HepG2 (cell line): ENCODE data around the gene TMEM229B. TPM values are rescaled to one million over a fixed set of nuclear protein-coding genes. Genes with fewer than 3 reads are reported as not detected.

ENCODE experiments used
- ATAC-seq: fragments of 200-7000 bp; cut with Tn5 transposase; 3 replicates; pipeline ENCODE4 v1.9.1; 2020; ENCODE audit warnings: mild to moderate bottlenecking, moderate library complexity
- BruUV-seq: library from RNA; stranded (reverse); fragments of 400-500 nt; replicated peaks from 2 replicates; lab custom pipeline; 2021; lab: Mats Ljungman, UMichigan
- CTCF ChIA-PET: fragments of 300-600 bp; formaldehyde crosslinking; extraction: SDS; loops from one replicate; lab custom pipeline; 2021; ENCODE audit warnings: low total read pairs, inconsistent platforms, low intra/inter-chr PET ratio; lab: Yijun Ruan, JAX
- POLR2A ChIA-PET: fragments of 350-600 bp; sonication (Branson Sonifier 250); formaldehyde crosslinking; loops from one replicate; lab custom pipeline; 2020; ENCODE audit warnings: antibody characterized with exemption, inconsistent platforms; lab: Yijun Ruan, JAX
- DNase-seq: peaks from one replicate; pipeline ENCODE4 v3.0.0-alpha.2; 2015; ENCODE audit warnings: low spot score
- FAIRE-seq: peaks from 3 replicates; lab custom pipeline; 2011; peaks lifted over from hg19 to GRCh38; lab: Jason Lieb, UNC
- H2AFZ ChIP-seq: one replicate; pipeline ENCODE4 v1.6.1; 2011; ENCODE audit warnings: low read length, inconsistent platforms
- H3K27ac ChIP-seq: fragments of 300-600 bp; 3 replicates; pipeline ENCODE4 v1.8.0; 2011; ENCODE audit warnings: mixed run types, mild to moderate bottlenecking, mixed read lengths, low read length, inconsistent platforms; ENCODE audit not compliant: insufficient read depth; ENCODE audit errors: extremely low read length
- H3K27me3 ChIP-seq, 2 experiments: fragments of 200-600 bp in 1 of 2; 2 replicates in 1 of 2; 3 replicates in 1 of 2; pipeline versions ENCODE4 v1.6.0 to v1.8.0; 2011; ENCODE audit warnings: low read length in 2 of 2, mild to moderate bottlenecking in 2 of 2, moderate library complexity in 2 of 2, inconsistent platforms in 1 of 2; ENCODE audit not compliant: insufficient read depth in 2 of 2, control insufficient read depth in 1 of 2
- H3K36me3 ChIP-seq, 2 experiments: fragments of 200-600 bp in 1 of 2; replicated peaks in 1 of 2; 2 replicates in 1 of 2; 3 replicates in 1 of 2; pipeline versions ENCODE4 v1.5.1 to v1.8.0; 2011; ENCODE audit warnings: low read length in 2 of 2, inconsistent platforms in 1 of 2; ENCODE audit not compliant: insufficient read depth in 2 of 2, control insufficient read depth in 1 of 2
- H3K4me1 ChIP-seq: 2 replicates; pipeline ENCODE4 v1.5.1; 2012; ENCODE audit warnings: low read length, inconsistent platforms; ENCODE audit not compliant: insufficient read depth
- H3K4me2 ChIP-seq: 2 replicates; pipeline ENCODE4 v1.6.0; 2011; ENCODE audit warnings: low read depth, low read length, inconsistent platforms
- H3K4me3 ChIP-seq, 3 experiments: fragments of 200-600 bp in 1 of 3; sonication (generic), shearing (Covaris generic) in 1 of 3; replicated peaks in 1 of 3; 2 replicates each; pipeline ENCODE4 v1.5.1; 2011 to 2016; ENCODE audit warnings: low read length in 3 of 3, inconsistent platforms in 2 of 3, low read depth in 2 of 3, mild to moderate bottlenecking in 2 of 3, control low read depth in 1 of 3, mixed read lengths in 1 of 3; ENCODE audit not compliant: insufficient read depth in 1 of 3
- H3K79me2 ChIP-seq: one replicate; pipeline ENCODE4 v1.6.1; 2011; ENCODE audit warnings: low read length, inconsistent platforms; ENCODE audit not compliant: insufficient read depth
- H3K9ac ChIP-seq: 2 replicates; pipeline ENCODE4 v1.6.0; 2011; ENCODE audit warnings: mild to moderate bottlenecking, low read depth, low read length, inconsistent platforms; ENCODE audit not compliant: insufficient read depth
- H3K9me3 ChIP-seq: 2 replicates; pipeline ENCODE4 v1.5.1; 2012; ENCODE audit warnings: mild to moderate bottlenecking, low read length
- H4K20me1 ChIP-seq: 2 replicates; pipeline ENCODE4 v1.6.0; 2011; ENCODE audit warnings: inconsistent platforms, mild to moderate bottlenecking, low read length, moderate library complexity; ENCODE audit not compliant: insufficient read depth
- AKAP8 ChIP-seq: sonication (generic); formaldehyde crosslinking; IDR thresholded peaks from 2 replicates; pipeline ENCODE4 v1.5.1; 2020; ENCODE audit warnings: mild to moderate bottlenecking, missing genetic modification reagents
- CEBPB ChIP-seq: IDR thresholded peaks from 2 replicates; pipeline ENCODE4 v1.6.1; 2011; ENCODE audit warnings: low read depth, low read length, improper control_type of control experiment, borderline replicate concordance
- ERF ChIP-seq: IDR thresholded peaks from 2 replicates; pipeline ENCODE4 v1.6.1; 2018; ENCODE audit warnings: missing biosample characterization, missing genetic modification reagents
- PHF21A ChIP-seq: sonication (generic); formaldehyde crosslinking; IDR thresholded peaks from 2 replicates; pipeline ENCODE4 v1.5.0; 2020; ENCODE audit warnings: mild to moderate bottlenecking, missing genetic modification reagents
- TBX2 ChIP-seq: sonication (generic); formaldehyde crosslinking; IDR thresholded peaks from 2 replicates; pipeline ENCODE4 v1.5.0; 2020; ENCODE audit warnings: missing genetic modification reagents, mild to moderate bottlenecking, borderline replicate concordance
- TOPORS ChIP-seq: sonication (generic); formaldehyde crosslinking; IDR thresholded peaks from 2 replicates; pipeline ENCODE4 v1.8.0; 2023; ENCODE audit warnings: mild to moderate bottlenecking, missing genetic modification reagents
- ZEB1 ChIP-seq: IDR thresholded peaks from 2 replicates; pipeline ENCODE4 v1.6.1; 2012; ENCODE audit warnings: mild to moderate bottlenecking, low read depth, inconsistent platforms; ENCODE audit not compliant: insufficient replicate concordance
- ZNF326 ChIP-seq: sonication (generic); formaldehyde crosslinking; IDR thresholded peaks from 2 replicates; pipeline ENCODE4 v1.4.0; 2020; ENCODE audit warnings: missing genetic modification reagents, borderline replicate concordance
- WGBS: methylation state at CpG from one replicate; pipeline ENCODE4 v1.1.6; 2017; ENCODE audit warnings: low lambda C conversion rate; 5-methylcytosine and 5-hydroxymethylcytosine counted together
- in situ Hi-C: cut with HindIII; loops from 2 replicates; pipeline ENCODE4 v1.10.0; 2017; ENCODE audit warnings: low pct_unique_long_range_greater_than_20kb; ENCODE audit not compliant: extremely low pct_ligation_motif_present
- intact Hi-C: fragments of 100-400 bp; cut with micrococcal nuclease; formaldehyde crosslinking; loops from one replicate; pipeline ENCODE4 v1.10.0; 2022; ENCODE audit not compliant: unreplicated experiment
- polyA plus RNA-seq, 8 experiments: library from polyadenylated mRNA; depleted of rRNA in 3 of 8; stranded (reverse) in 7 of 8; unstranded in 1 of 8; fragments of >200 nt; fragmentation: Illumina TruSeq in 4 of 8; extraction: Trizol in 4 of 8; gene quantifications; 2 replicates each; pipeline versions ENCODE4 v1.2.1 to v1.2.3, GENCODE V29; 2011 to 2016; ENCODE audit warnings: low read depth in 4 of 8, missing spikeins in 1 of 8, mixed read lengths in 1 of 8; ENCODE audit not compliant: insufficient read depth in 1 of 8
- total RNA-seq, 5 experiments: library from RNA; depleted of rRNA; stranded (reverse); fragments of >200 nt; fragmentation: Illumina TruSeq; extraction: Trizol; gene quantifications; 2 replicates each; pipeline ENCODE4 v1.2.3, GENCODE V29; 2016; ENCODE audit warnings: low read depth in 1 of 5
- TF ChIP-seq, protein P1 (sequence below), 2 experiments: sonication (generic) in 1 of 2; formaldehyde crosslinking in 1 of 2; IDR thresholded peaks; 2 replicates each; pipeline versions ENCODE4 v1.6.1 to v1.9.0; 2014 to 2022; ENCODE audit warnings: antibody characterized with exemption in 1 of 2, borderline replicate concordance in 1 of 2, inconsistent platforms in 1 of 2, low read depth in 1 of 2, missing genetic modification reagents in 1 of 2
- TF ChIP-seq, protein P2 (sequence below): sonication (generic); formaldehyde crosslinking; IDR thresholded peaks from 2 replicates; pipeline ENCODE4 v1.5.0; 2020; ENCODE audit warnings: mild to moderate bottlenecking, missing genetic modification reagents
- TF ChIP-seq, protein P3 (sequence below): sonication (generic); formaldehyde crosslinking; IDR thresholded peaks from 2 replicates; pipeline ENCODE4; 2020; ENCODE audit warnings: missing genetic modification reagents, mild to moderate bottlenecking, borderline replicate concordance
- TF ChIP-seq, protein P4 (sequence below): sonication (generic); formaldehyde crosslinking; IDR thresholded peaks from 2 replicates; pipeline ENCODE4 v1.8.0; 2022; ENCODE audit warnings: missing genetic modification reagents, mild to moderate bottlenecking, inconsistent platforms, borderline replicate concordance

Gene TMEM229B
- total and polyA plus RNA-seq, 2 of the 13 experiments (the other 11 are each of a cell fraction or from before 2014, with no cell fraction given) = 0.69 to 1.1 TPM

DNA sequence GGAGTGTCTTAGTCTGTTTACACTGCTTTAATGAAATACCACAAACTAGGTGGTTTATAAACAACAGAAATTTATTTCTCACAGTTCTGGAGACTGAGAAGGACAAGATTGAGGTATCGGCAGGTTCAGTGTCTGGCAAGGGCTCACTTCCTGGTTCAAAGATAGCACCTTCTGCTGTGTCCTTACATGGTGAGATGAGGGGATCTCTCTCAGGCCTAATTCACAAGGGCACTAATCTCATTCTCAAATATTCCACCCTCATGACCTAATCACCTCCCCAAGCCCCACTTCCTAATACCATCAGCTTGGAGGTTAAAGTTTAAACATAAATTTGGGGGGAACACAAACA, 41.5 kb downstream of the TMEM229B start:
- DNase-seq = no peak
- TF ChIP-seq ERF (CRISPR knock-in tag) (no peak), TOPORS (CRISPR knock-in tag) (no peak), CEBPB (no peak), PHF21A (CRISPR knock-in tag) (no peak), ZEB1 (no peak), AKAP8 (CRISPR knock-in tag) (no peak), ZNF326 (CRISPR knock-in tag) (no peak), TBX2 (CRISPR knock-in tag) (no peak)
- TF ChIP-seq, protein P1, sequence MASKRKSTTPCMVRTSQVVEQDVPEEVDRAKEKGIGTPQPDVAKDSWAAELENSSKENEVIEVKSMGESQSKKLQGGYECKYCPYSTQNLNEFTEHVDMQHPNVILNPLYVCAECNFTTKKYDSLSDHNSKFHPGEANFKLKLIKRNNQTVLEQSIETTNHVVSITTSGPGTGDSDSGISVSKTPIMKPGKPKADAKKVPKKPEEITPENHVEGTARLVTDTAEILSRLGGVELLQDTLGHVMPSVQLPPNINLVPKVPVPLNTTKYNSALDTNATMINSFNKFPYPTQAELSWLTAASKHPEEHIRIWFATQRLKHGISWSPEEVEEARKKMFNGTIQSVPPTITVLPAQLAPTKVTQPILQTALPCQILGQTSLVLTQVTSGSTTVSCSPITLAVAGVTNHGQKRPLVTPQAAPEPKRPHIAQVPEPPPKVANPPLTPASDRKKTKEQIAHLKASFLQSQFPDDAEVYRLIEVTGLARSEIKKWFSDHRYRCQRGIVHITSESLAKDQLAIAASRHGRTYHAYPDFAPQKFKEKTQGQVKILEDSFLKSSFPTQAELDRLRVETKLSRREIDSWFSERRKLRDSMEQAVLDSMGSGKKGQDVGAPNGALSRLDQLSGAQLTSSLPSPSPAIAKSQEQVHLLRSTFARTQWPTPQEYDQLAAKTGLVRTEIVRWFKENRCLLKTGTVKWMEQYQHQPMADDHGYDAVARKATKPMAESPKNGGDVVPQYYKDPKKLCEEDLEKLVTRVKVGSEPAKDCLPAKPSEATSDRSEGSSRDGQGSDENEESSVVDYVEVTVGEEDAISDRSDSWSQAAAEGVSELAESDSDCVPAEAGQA (IDR thresholded peaks at IDR 0.05; ENCODE audit: low read depth) = no peak
- TF ChIP-seq, protein P1 (CRISPR knock-in tag; IDR thresholded peaks at IDR 0.05; ENCODE audit: borderline replicate concordance) = no peak
- TF ChIP-seq, protein P2, sequence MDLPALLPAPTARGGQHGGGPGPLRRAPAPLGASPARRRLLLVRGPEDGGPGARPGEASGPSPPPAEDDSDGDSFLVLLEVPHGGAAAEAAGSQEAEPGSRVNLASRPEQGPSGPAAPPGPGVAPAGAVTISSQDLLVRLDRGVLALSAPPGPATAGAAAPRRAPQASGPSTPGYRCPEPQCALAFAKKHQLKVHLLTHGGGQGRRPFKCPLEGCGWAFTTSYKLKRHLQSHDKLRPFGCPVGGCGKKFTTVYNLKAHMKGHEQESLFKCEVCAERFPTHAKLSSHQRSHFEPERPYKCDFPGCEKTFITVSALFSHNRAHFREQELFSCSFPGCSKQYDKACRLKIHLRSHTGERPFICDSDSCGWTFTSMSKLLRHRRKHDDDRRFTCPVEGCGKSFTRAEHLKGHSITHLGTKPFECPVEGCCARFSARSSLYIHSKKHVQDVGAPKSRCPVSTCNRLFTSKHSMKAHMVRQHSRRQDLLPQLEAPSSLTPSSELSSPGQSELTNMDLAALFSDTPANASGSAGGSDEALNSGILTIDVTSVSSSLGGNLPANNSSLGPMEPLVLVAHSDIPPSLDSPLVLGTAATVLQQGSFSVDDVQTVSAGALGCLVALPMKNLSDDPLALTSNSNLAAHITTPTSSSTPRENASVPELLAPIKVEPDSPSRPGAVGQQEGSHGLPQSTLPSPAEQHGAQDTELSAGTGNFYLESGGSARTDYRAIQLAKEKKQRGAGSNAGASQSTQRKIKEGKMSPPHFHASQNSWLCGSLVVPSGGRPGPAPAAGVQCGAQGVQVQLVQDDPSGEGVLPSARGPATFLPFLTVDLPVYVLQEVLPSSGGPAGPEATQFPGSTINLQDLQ (CRISPR knock-in tag) = no peak
- TF ChIP-seq, protein P3, sequence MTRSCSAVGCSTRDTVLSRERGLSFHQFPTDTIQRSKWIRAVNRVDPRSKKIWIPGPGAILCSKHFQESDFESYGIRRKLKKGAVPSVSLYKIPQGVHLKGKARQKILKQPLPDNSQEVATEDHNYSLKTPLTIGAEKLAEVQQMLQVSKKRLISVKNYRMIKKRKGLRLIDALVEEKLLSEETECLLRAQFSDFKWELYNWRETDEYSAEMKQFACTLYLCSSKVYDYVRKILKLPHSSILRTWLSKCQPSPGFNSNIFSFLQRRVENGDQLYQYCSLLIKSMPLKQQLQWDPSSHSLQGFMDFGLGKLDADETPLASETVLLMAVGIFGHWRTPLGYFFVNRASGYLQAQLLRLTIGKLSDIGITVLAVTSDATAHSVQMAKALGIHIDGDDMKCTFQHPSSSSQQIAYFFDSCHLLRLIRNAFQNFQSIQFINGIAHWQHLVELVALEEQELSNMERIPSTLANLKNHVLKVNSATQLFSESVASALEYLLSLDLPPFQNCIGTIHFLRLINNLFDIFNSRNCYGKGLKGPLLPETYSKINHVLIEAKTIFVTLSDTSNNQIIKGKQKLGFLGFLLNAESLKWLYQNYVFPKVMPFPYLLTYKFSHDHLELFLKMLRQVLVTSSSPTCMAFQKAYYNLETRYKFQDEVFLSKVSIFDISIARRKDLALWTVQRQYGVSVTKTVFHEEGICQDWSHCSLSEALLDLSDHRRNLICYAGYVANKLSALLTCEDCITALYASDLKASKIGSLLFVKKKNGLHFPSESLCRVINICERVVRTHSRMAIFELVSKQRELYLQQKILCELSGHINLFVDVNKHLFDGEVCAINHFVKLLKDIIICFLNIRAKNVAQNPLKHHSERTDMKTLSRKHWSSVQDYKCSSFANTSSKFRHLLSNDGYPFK (CRISPR knock-in tag) = no peak
- TF ChIP-seq, protein P4, sequence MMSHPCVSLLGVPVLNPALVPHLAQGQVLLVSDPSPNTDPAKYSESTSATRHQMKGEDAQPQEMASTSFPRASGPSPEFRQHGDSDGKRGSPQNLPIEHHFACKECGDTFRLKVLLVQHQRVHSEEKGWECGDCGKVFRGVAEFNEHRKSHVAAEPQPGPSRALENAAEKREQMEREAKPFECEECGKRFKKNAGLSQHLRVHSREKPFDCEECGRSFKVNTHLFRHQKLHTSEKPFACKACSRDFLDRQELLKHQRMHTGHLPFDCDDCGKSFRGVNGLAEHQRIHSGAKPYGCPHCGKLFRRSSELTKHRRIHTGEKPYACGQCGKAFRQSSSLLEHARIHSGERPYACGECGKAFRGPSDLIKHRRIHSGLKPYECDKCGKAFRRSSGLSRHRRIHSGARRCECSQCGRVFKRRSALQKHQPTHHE (CRISPR knock-in tag) = no peak

More for the DNA sequence above, 41.5 kb downstream of the TMEM229B start:
- Histone ChIP-seq H3K4me2 (no peak overlapping the region), H3K27ac (no peak overlapping the region), H4K20me1 (no peaks in the 10 kb centered on the region), H3K36me3 (no peaks in the 10 kb centered on the region), H3K4me1 (peaks cover 36% of the 10 kb centered on the region), H3K9ac (no peak overlapping the region), H3K27me3 (no peaks in the 10 kb centered on the region; a peak in 1 of 5 replicates), H3K79me2 (no peaks in the 10 kb centered on the region), H3K4me3 (no peak overlapping the region), H2AFZ (no peak overlapping the region), H3K9me3 (no peaks in the 10 kb centered on the region)
- intact Hi-C loops (no loop called here), in situ Hi-C loops (no loop called here)
- no TSS peak for BruUV-seq
- ChIA-PET POLR2A (no interaction called here), CTCF (no interaction called here)
- ATAC-seq (no peak), FAIRE-seq (no peak)
- WGBS = 9% methylated on average over 1 of the region's 1 CpG
